Bronchial epithelial cell (primary cell): ENCODE measurements around the gene WNT8A. TPM values are rescaled to one million over a fixed set of nuclear protein-coding genes. Genes with fewer than 3 reads are reported as not detected.
A peak's percentile ranks its signal among the peaks of the same experiment; 100 is the strongest.

ENCODE experiments used
- DNase-seq: peaks from one replicate; pipeline ENCODE4 v3.0.0-alpha.2; 2010; ENCODE audit warnings: low read depth
- FAIRE-seq: peaks from 2 replicates; lab custom pipeline; 2011; peaks lifted over from hg19 to GRCh38; lab: Jason Lieb, UNC
- H3K27me3 ChIP-seq: 2 replicates; pipeline ENCODE4 v1.5.1; 2011; ENCODE audit warnings: low read length; ENCODE audit not compliant: control insufficient read depth, insufficient read depth
- H3K36me3 ChIP-seq: 2 replicates; pipeline ENCODE4 v1.5.1; 2011; ENCODE audit warnings: low read length; ENCODE audit not compliant: control insufficient read depth, insufficient read depth
- H3K4me3 ChIP-seq: 2 replicates; pipeline ENCODE4 v1.5.1; 2011; ENCODE audit warnings: mild to moderate bottlenecking, low read depth, low read length, control low read depth
- CTCF ChIP-seq: IDR thresholded peaks from 2 replicates; pipeline ENCODE4 v1.5.1; 2011; ENCODE audit warnings: mild to moderate bottlenecking, moderate library complexity, low read length, control low read depth, inconsistent platforms; ENCODE audit not compliant: insufficient read depth, severe bottlenecking
- total RNA-seq: library from RNA; depleted of rRNA; stranded (reverse); fragments of >200 nt; gene quantifications from 2 replicates; pipeline ENCODE4 v1.2.1, GENCODE V29; 2014

Gene WNT8A
- total RNA-seq, 1 donor from 2014 or later: not detected

GRCh38 chr5:138128334-138128733 lies 44.5 kb downstream of the WNT8A start:
- Histone ChIP-seq H3K36me3 (no peaks in the 10 kb centered on the region), H3K4me3 (no peak overlapping the region), H3K27me3 (no peaks in the 10 kb centered on the region)
- FAIRE-seq (no peak), DNase-seq (no peak)
- TF ChIP-seq CTCF: no peak

DNA sequence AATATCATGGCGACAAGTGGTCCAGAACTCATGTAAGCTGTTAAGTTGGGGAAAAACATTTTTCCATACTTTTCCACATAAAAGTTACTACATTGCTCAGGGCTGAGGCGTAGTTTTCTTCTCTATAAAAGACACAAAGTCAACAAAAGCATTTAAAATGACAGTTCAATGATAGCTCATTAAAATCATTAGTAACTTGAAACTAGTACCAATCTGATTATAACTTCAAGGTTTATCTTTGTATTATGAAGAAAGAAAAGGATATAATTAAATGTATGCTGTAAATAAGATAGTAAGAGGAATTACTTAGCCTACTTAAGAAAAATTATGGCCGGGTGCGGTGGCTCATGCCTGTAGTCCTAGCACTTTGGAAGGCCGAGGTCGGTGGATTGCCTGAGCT lies 45.5 kb downstream of the WNT8A start:
- TF ChIP-seq CTCF: no peak
- DNase-seq (no peak), FAIRE-seq (no peak)
- no peaks in the 10 kb centered on the region for H3K27me3 ChIP-seq
- H3K36me3 ChIP-seq: no peaks in the 10 kb centered on the region
- no peak overlapping the region for H3K4me3 ChIP-seq

DNA sequence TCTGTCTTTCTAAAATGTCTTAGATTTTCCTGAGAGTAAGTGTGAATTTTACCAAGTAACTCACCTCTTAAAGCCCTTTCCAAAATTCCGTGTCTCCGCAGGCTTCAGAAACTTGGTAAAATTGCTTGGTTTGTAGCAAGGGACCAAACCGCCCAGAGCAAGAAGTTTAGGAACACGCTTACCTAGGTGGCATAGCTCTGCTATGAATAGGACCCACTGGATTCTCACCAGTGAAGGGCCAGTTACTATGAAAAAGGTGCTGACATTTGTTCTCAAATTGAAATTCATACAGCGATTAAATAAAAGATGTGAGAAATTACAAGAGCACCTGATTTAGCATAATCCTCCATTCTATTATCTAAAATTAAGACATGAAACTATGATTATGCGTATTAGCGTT lies 48.7 kb downstream of the WNT8A start:
- FAIRE-seq: no peak
- Histone ChIP-seq H3K27me3 (no peaks in the 10 kb centered on the region), H3K36me3 (no peaks in the 10 kb centered on the region), H3K4me3 (no peak overlapping the region)
- no peak for DNase-seq
- no peak for TF ChIP-seq CTCF

DNA sequence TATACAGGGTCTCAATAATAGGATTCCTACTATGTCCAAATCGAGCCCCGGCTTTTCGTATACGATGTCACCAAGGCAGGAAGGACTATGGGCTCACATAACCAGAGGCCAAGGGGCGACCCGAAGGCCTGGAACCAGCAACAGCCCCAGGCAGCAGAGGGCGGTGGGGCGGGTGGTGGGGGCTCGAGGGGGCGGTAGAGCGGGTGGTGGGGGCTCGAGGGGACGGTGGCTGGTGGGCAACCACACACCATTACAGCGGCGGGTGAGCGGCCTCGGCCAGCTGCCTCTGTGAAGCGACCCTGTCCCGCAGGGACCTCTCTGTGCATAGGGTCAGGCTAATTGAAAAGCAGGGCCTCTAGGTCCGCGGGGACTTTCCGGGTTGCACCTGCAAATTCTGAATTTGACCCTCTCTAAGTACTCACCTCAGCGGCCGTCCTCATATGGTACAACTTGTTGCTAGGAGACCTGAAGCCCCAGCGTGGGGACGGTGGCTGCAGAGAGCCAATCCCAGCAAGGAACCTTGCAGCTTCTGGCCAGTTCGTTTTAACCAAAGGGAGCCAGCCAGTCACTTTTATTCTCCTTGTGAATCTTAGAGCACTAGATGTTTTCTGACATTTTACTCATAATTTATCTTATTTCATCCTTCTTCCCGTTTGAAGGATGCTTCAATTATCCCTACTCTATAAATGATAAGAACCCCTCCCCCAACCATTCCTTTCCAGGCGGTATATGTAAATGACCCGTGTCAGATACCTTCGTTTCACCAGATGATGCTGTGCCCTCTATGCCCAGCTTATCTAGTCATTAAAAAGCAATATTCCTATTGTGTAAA lies 55.3 kb downstream of the WNT8A start, which contains the start of gene NME5:
NME5 (minus strand) TSS at position 480 of the 832 bp plus-strand sequence. CDS start 648 bp downstream, outside the sequence.
- no peak for TF ChIP-seq CTCF
- H3K4me3 ChIP-seq: peak within 1 kb of the TSS; percentile 46
- FAIRE-seq: no peak
- no peaks in the 10 kb centered on the region for H3K27me3 ChIP-seq
- peak; percentile 53 for DNase-seq
- no peaks in the 10 kb centered on the region for H3K36me3 ChIP-seq

- DNase-seq: no peak
- Histone ChIP-seq H3K4me3 (no peak overlapping the region), H3K36me3 (no peaks in the 10 kb centered on the region), H3K27me3 (no peaks in the 10 kb centered on the region)
- FAIRE-seq: no peak
- TF ChIP-seq CTCF: no peak
Observed at GRCh38 chr5:138139781-138140090, 55.9 kb downstream of the WNT8A start.
